SK-N-SH treated with all-trans-retinoic acid at 6 μM for 48 hours (cell line): ENCODE data around the gene ENTREP3.
"Not testable (repeated sequence)": the region's sequence is repeated elsewhere in the genome, so short reads cannot be mapped to it uniquely, and the experiment has no call there.

ENCODE experiments used
- ATAC-seq: fragments of 200-7000 bp; cut with Tn5 transposase; 3 replicates; pipeline ENCODE4 v1.9.1; 2020; ENCODE audit warnings: mild to moderate bottlenecking, moderate library complexity
- ARNTL ChIP-seq: fragments of 450-650 bp; formaldehyde crosslinking; IDR thresholded peaks from 2 replicates; pipeline ENCODE4 v1.5.0; 2020; ENCODE audit warnings: low read depth, mild to moderate bottlenecking, moderate library complexity, borderline replicate concordance
- CREB5 ChIP-seq: fragments of 250-450 bp; sonication (Bioruptor Pico); IDR thresholded peaks from 2 replicates; pipeline ENCODE4 v1.5.1; 2020; ENCODE audit warnings: low read depth, mild to moderate bottlenecking, moderate library complexity
- CSDC2 ChIP-seq: fragments of 250-450 bp; sonication (Bioruptor Pico); IDR thresholded peaks from 2 replicates; pipeline ENCODE4 v1.5.0; 2020; ENCODE audit warnings: mild to moderate bottlenecking, moderate library complexity
- CSRNP3 ChIP-seq: fragments of 250-450 bp; sonication (Bioruptor Pico); IDR thresholded peaks from 2 replicates; pipeline ENCODE4 v1.5.1; 2021; ENCODE audit warnings: mild to moderate bottlenecking, moderate library complexity
- ESRRG ChIP-seq: fragments of 250-450 bp; sonication (Bioruptor Pico); IDR thresholded peaks from 2 replicates; pipeline ENCODE4 v1.6.1; 2021; ENCODE audit warnings: mild to moderate bottlenecking
- GLIS3 ChIP-seq: fragments of 250-450 bp; sonication (Bioruptor Pico); IDR thresholded peaks from 2 replicates; pipeline ENCODE4 v1.5.0; 2020; ENCODE audit warnings: mild to moderate bottlenecking, moderate library complexity
- ISL1 ChIP-seq: fragments of 250-450 bp; sonication (Bioruptor Pico); IDR thresholded peaks from 2 replicates; pipeline ENCODE4 v2.1.2; 2022; ENCODE audit warnings: mild to moderate bottlenecking, moderate library complexity
- OSR1 ChIP-seq: fragments of 250-450 bp; sonication (Bioruptor Pico); IDR thresholded peaks from 2 replicates; pipeline ENCODE4 v1.8.0; 2022; ENCODE audit warnings: moderate library complexity, mild to moderate bottlenecking, inconsistent platforms
- PATZ1 ChIP-seq: fragments of 250-450 bp; sonication (Bioruptor Pico); IDR thresholded peaks from 2 replicates; pipeline ENCODE4 v1.8.0; 2020; ENCODE audit warnings: mild to moderate bottlenecking, moderate library complexity, borderline replicate concordance
- POU6F1 ChIP-seq: fragments of 250-450 bp; sonication (Bioruptor Pico); IDR thresholded peaks from 2 replicates; pipeline ENCODE4 v1.8.0; 2021; ENCODE audit warnings: low read depth, mild to moderate bottlenecking, moderate library complexity, borderline replicate concordance
- PPARA ChIP-seq: fragments of 250-450 bp; sonication (Bioruptor Pico); IDR thresholded peaks from 2 replicates; pipeline ENCODE4 v1.5.0; 2020; ENCODE audit warnings: mild to moderate bottlenecking, borderline replicate concordance
- RARB ChIP-seq: fragments of 250-450 bp; sonication (Bioruptor Pico); IDR thresholded peaks from 2 replicates; pipeline ENCODE4 v1.8.0; 2021; ENCODE audit warnings: mild to moderate bottlenecking, moderate library complexity
- SNAI2 ChIP-seq: fragments of 250-450 bp; sonication (Bioruptor Pico); IDR thresholded peaks from 2 replicates; pipeline ENCODE4 v1.5.0; 2020; ENCODE audit warnings: mild to moderate bottlenecking, moderate library complexity
- TCF4 ChIP-seq: fragments of 250-450 bp; sonication (Bioruptor Pico); IDR thresholded peaks from 2 replicates; pipeline ENCODE4 v1.8.0; 2021; ENCODE audit warnings: mild to moderate bottlenecking, moderate library complexity, borderline replicate concordance
- TOX ChIP-seq: fragments of 250-450 bp; sonication (Bioruptor Pico); IDR thresholded peaks from 2 replicates; pipeline ENCODE4 v1.8.0; 2021; ENCODE audit warnings: mild to moderate bottlenecking, moderate library complexity, borderline replicate concordance
- ZC3H10 ChIP-seq: fragments of 250-450 bp; sonication (Bioruptor Pico); IDR thresholded peaks from 2 replicates; pipeline ENCODE4 v1.5.1; 2021; ENCODE audit warnings: mild to moderate bottlenecking, moderate library complexity
- ZFP30 ChIP-seq: fragments of 450-650 bp; formaldehyde crosslinking; IDR thresholded peaks from 2 replicates; pipeline ENCODE4 v1.5.0; 2022; ENCODE audit warnings: mild to moderate bottlenecking, moderate library complexity
- ZNF565 ChIP-seq: fragments of 450-650 bp; formaldehyde crosslinking; conservative IDR thresholded peaks from 2 replicates; pipeline ENCODE4 v1.5.0; 2020; ENCODE audit warnings: low read depth, mild to moderate bottlenecking, moderate library complexity
- ZNF70 ChIP-seq: fragments of 450-650 bp; formaldehyde crosslinking; IDR thresholded peaks from 2 replicates; pipeline ENCODE4 v1.5.0; 2020; ENCODE audit warnings: mild to moderate bottlenecking, moderate library complexity
- ZNF8 ChIP-seq: fragments of 450-650 bp; formaldehyde crosslinking; IDR thresholded peaks from 2 replicates; pipeline ENCODE4 v1.5.0; 2020; ENCODE audit warnings: mild to moderate bottlenecking, moderate library complexity

Gene ENTREP3

GRCh38 chr1:155250246-155250632 lies 5.0 kb downstream of the ENTREP3 start (continued):
- TF ChIP-seq CREB5 (CRISPR knock-in tag) (no peak), CSDC2 (CRISPR knock-in tag) (no peak), PPARA (no peak), PATZ1 (CRISPR knock-in tag) (no peak), RARB (no peak), OSR1 (CRISPR knock-in tag) (no peak), ZC3H10 (no peak), GLIS3 (CRISPR knock-in tag) (no peak), SNAI2 (CRISPR knock-in tag) (no peak)

GRCh38 chr1:155247667-155248553 lies 7.4 kb downstream of the ENTREP3 start:
- ATAC-seq = no peak
- TF ChIP-seq OSR1 (CRISPR knock-in tag) (no peak), ESRRG (CRISPR knock-in tag) (no peak), ZFP30 (CRISPR knock-in tag) (no peak), ZNF70 (CRISPR knock-in tag) (no peak), TCF4 (CRISPR knock-in tag) (no peak), SNAI2 (CRISPR knock-in tag) (no peak), ZNF8 (CRISPR knock-in tag) (no peak), ZNF565 (CRISPR knock-in tag) (no peak), PPARA (no peak), RARB (no peak), TOX (CRISPR knock-in tag) (no peak), PATZ1 (CRISPR knock-in tag) (no peak), CSDC2 (CRISPR knock-in tag) (no peak), ISL1 (CRISPR knock-in tag) (no peak), ARNTL (CRISPR knock-in tag) (no peak), POU6F1 (CRISPR knock-in tag) (no peak), ZC3H10 (no peak)
- TF ChIP-seq, all 23 proteins: peak for 0

GRCh38 chr1:155246796-155247195 lies 8.5 kb downstream of the ENTREP3 start:
- not testable (repeated sequence) for ATAC-seq

- TF ChIP-seq POU6F1 (CRISPR knock-in tag) (no peak), CREB5 (CRISPR knock-in tag) (no peak), CSDC2 (CRISPR knock-in tag) (no peak), ZC3H10 (no peak), CSRNP3 (CRISPR knock-in tag) (no peak), ESRRG (CRISPR knock-in tag) (no peak), ISL1 (CRISPR knock-in tag) (no peak), ZFP30 (CRISPR knock-in tag) (no peak), PATZ1 (CRISPR knock-in tag) (no peak), GLIS3 (CRISPR knock-in tag) (no peak), OSR1 (CRISPR knock-in tag) (no peak)
- no peak for ATAC-seq
Measured at GRCh38 chr1:155245163-155245524, 10.1 kb downstream of the ENTREP3 start.
